SU-DHL-6 (cell line): Measurements from ENCODE around the gene KRT80.

Experiments
- H2AFZ ChIP-seq: fragments of 200-600 bp; sonication (generic); 2 replicates; pipeline ENCODE4 v1.6.1; 2014; ENCODE audit warnings: low read depth, mild to moderate bottlenecking, moderate library complexity, mixed read lengths, antibody characterized with exemption, low read length; ENCODE audit not compliant: severe bottlenecking
- H3F3A ChIP-seq: fragments of 200-600 bp; shearing (Covaris generic); 2 replicates; pipeline ENCODE4 v1.6.0; 2016; ENCODE audit warnings: antibody characterized with exemption, mild to moderate bottlenecking; ENCODE audit not compliant: insufficient read depth
- H3K27ac ChIP-seq: fragments of 200-600 bp; sonication (generic); 2 replicates; pipeline ENCODE4 v1.5.1; 2016; ENCODE audit warnings: low read depth, mild to moderate bottlenecking, low read length, moderate library complexity, mixed read lengths
- H3K27me3 ChIP-seq: fragments of 200-600 bp; sonication (generic), shearing (Covaris generic); 2 replicates; pipeline ENCODE4 v1.6.0; 2014; ENCODE audit warnings: mild to moderate bottlenecking, low read length
- H3K36me3 ChIP-seq: fragments of 200-600 bp; sonication (generic); 2 replicates; pipeline ENCODE4 v1.6.1; 2014; ENCODE audit warnings: mild to moderate bottlenecking, low read length, mixed read lengths
- H3K4me2 ChIP-seq: fragments of 300-600, 200-600 bp; shearing (Covaris generic), sonication (generic); 2 replicates; pipeline ENCODE4 v1.6.0; 2014; ENCODE audit warnings: low read length, low read depth, mild to moderate bottlenecking; ENCODE audit not compliant: poor library complexity, severe bottlenecking
- H3K4me3 ChIP-seq: fragments of 200-600 bp; sonication (generic); 2 replicates; pipeline ENCODE4 v1.5.1; 2014; ENCODE audit warnings: antibody characterized with exemption, low read length, mild to moderate bottlenecking, mixed read lengths; ENCODE audit not compliant: insufficient read depth, poor library complexity, severe bottlenecking
- H3K79me2 ChIP-seq: fragments of 200-600 bp; sonication (generic); 2 replicates; pipeline ENCODE4 v1.6.1; 2014; ENCODE audit warnings: mild to moderate bottlenecking, low read length, moderate library complexity; ENCODE audit not compliant: insufficient read depth
- H3K9ac ChIP-seq: fragments of 200-600 bp; sonication (generic); 2 replicates; pipeline ENCODE4 v1.7.0; 2014; ENCODE audit warnings: mild to moderate bottlenecking, low read length
- H3K9me2 ChIP-seq: fragments of 200-600 bp; sonication (generic); replicated peaks from 2 replicates; pipeline ENCODE4 v1.6.1; 2014; ENCODE audit warnings: low read length; ENCODE audit not compliant: insufficient read depth
- H3K9me3 ChIP-seq: fragments of 200-600 bp; sonication (generic); 2 replicates; pipeline ENCODE4 v1.6.1; 2014; ENCODE audit warnings: low read length, mixed read lengths; ENCODE audit not compliant: insufficient read depth
- H4K20me1 ChIP-seq: fragments of 200-600 bp; sonication (generic); 2 replicates; pipeline ENCODE4 v1.6.1; 2014; ENCODE audit warnings: low read depth, mild to moderate bottlenecking, antibody characterized with exemption, low read length, moderate library complexity, mixed read lengths
- CTCF ChIP-seq: fragments of 200-600 bp; sonication (generic); IDR thresholded peaks from one replicate; pipeline ENCODE4 v1.5.1; 2017; ENCODE audit warnings: antibody characterized with exemption, mild to moderate bottlenecking, low read length, moderate library complexity; ENCODE audit not compliant: insufficient read depth, poor library complexity, severe bottlenecking
- EZH2phosphoT487 ChIP-seq: fragments of 200-600 bp; sonication (generic), shearing (Covaris generic); conservative IDR thresholded peaks from 2 replicates; pipeline ENCODE4 v1.6.1; 2018; ENCODE audit warnings: mild to moderate bottlenecking, antibody characterized with exemption, low read length, moderate library complexity, mixed read lengths

KRT80 gene

DNA sequence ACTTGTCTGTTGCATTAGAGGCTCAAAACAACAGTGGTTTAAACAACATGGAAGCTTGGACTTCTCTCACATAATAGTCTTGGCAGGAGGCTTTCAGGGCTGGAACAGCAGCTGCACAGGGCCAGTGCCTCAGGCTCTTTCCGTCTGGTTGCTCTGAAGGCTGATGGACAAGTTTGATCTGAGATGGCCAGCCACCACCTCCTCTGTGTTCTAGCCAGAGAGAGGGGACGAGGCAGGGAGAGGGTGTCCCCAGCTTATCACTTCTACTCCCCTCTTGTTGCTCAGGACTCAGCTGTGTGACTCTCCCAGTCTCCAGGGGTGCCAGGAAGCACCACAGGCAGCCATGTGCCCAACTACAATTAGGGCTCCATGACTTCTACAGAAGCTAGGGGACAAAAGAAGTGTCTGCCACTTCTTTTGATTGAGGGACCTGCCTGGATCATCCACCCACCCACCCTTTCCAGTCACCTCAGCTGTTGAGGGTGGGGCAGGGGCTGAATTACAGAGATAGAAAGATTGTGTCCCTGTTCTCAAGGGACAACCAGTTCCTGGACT lies 65.7 kb downstream of the KRT80 start:
- Histone ChIP-seq H3K4me3 (no peak overlapping the region), H3K9me2 (no peaks in the 10 kb centered on the region), H4K20me1 (no peaks in the 10 kb centered on the region), H3K4me2 (no peak overlapping the region), H3K9ac (no peak overlapping the region), H3K9me3 (no peaks in the 10 kb centered on the region), H3K36me3 (no peaks in the 10 kb centered on the region), H3F3A (no peaks in the 10 kb centered on the region), H3K27me3 (no peaks in the 10 kb centered on the region), H3K27ac (no peak overlapping the region), H2AFZ (no peak overlapping the region), H3K79me2 (no peaks in the 10 kb centered on the region)
- TF ChIP-seq CTCF (no peak), EZH2phosphoT487 (no peak)

DNA sequence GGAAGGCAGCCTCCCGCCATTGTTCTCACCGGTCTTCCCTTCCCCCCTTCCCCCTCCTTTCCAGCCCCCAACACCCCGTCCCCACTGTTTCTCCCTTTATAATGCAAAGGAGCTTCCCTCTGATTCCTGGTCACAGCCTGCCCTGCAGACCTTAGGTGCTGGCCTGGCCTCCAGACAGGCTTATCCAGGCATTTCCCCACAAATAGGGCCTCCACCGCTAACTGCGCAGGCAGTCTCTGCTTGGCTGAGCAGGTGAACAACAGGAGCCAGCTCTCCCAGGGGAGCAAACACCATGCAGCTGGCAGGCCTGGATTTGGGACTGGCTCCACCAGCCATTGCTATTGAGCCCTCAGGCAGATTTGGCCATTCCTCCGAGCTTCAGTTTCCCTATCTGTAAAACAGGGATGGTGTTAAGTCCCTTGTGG lies 66.3 kb downstream of the KRT80 start:
- no peak for TF ChIP-seq CTCF
- no peak for TF ChIP-seq EZH2phosphoT487
- no peaks in the 10 kb centered on the region for H3K9me3 ChIP-seq

GRCh38 chr12:52123487-52124186 lies 68.2 kb downstream of the KRT80 start:
- Histone ChIP-seq H4K20me1 (no peaks in the 10 kb centered on the region), H3K4me3 (no peak overlapping the region), H3K27me3 (no peaks in the 10 kb centered on the region), H3K9me3 (no peaks in the 10 kb centered on the region), H3K9ac (no peak overlapping the region), H3K79me2 (no peaks in the 10 kb centered on the region), H3K9me2 (no peaks in the 10 kb centered on the region), H2AFZ (no peak overlapping the region), H3F3A (peaks cover 4% of the 10 kb centered on the region), H3K36me3 (no peaks in the 10 kb centered on the region), H3K4me2 (no peak overlapping the region), H3K27ac (no peak overlapping the region)
- TF ChIP-seq EZH2phosphoT487, result no peak

More for the DNA sequence above, 66.3 kb downstream of the KRT80 start:
- Histone ChIP-seq H3K9ac (no peak overlapping the region), H3K36me3 (no peaks in the 10 kb centered on the region), H2AFZ (no peak overlapping the region), H3F3A (no peaks in the 10 kb centered on the region), H3K4me2 (no peak overlapping the region), H3K27me3 (no peaks in the 10 kb centered on the region), H3K4me3 (no peak overlapping the region), H3K79me2 (no peaks in the 10 kb centered on the region), H3K9me2 (no peaks in the 10 kb centered on the region), H4K20me1 (no peaks in the 10 kb centered on the region), H3K27ac (no peak overlapping the region)

DNA sequence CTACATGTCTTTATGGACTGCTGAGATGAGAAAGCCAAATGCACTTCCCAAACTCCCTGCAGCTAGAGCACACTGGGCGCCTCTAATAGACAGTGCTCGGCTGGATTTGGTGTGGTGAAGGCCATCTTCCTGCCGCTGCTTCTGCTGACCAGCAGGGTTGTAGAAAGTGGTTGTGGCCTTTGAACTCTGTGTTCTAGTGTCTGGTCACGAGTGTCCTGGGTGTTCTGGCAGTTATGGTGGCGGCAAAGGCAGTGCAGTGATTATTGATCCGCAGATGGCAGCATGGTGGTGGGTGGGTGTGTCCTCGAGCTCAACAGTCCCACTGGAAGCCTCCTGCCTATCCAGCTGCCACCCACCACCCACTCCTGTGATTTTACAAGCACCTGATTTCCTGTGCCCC lies 68.9 kb downstream of the KRT80 start:
- no peaks in the 10 kb centered on the region for H4K20me1 ChIP-seq
- H2AFZ ChIP-seq, result no peak overlapping the region
- no peaks in the 10 kb centered on the region for H3K36me3 ChIP-seq
- no peak overlapping the region for H3K4me3 ChIP-seq
- H3K9ac ChIP-seq, result no peak overlapping the region
- peaks cover 5% of the 10 kb centered on the region for H3F3A ChIP-seq
- no peaks in the 10 kb centered on the region for H3K9me3 ChIP-seq
- H3K27ac ChIP-seq, result no peak overlapping the region
- no peaks in the 10 kb centered on the region for H3K9me2 ChIP-seq
- no peaks in the 10 kb centered on the region for H3K27me3 ChIP-seq
- no peak for TF ChIP-seq EZH2phosphoT487
- no peak for TF ChIP-seq CTCF
- H3K79me2 ChIP-seq, result no peaks in the 10 kb centered on the region
- H3K4me2 ChIP-seq, result no peak overlapping the region
